ENCODE data around the gene LMAN2L.

DNA sequence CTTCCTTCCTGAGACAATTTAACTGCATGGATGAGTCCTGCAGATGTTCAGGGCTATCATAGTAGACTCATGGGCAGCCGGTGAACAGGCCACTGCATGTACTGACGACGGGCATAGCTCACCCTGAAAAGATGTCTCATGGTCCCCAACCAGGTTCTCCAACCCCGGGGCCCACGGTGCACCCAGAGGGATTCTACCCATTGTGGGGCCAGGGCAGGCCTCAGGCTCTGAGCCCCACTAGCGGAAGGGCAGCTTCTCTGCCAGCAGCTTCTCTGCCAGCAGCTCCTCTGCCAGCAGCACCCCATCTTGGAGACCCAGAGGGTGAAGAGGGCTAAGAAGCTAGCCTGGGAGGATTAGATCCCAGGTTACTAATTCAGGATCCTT, 17.6 kb upstream of the LMAN2L start:
- TF ChIP-seq POLR2A (IDR thresholded peaks at IDR 0.05; ENCODE audit: low read depth, low read length) (no peak), TAF1 (IDR thresholded peaks at IDR 0.05; ENCODE audit: borderline replicate concordance, low read depth, low read length) (no peak), POLR2AphosphoS5 (IDR thresholded peaks at IDR 0.05; ENCODE audit: low read depth, low read length) (no peak)

Measured in GM12892 (cell line).